Tibial nerve (tissue), 4 donors: ENCODE results near the gene SSTR3.

Experiments used
- EP300 ChIP-seq, 2 donors: sonication (generic); formaldehyde crosslinking; IDR thresholded peaks; one replicate each; pipeline ENCODE4 v1.6.1; 2017; ENCODE audit warnings: antibody characterized with exemption in 2 of 2, mild to moderate bottlenecking in 1 of 2
- POLR2A ChIP-seq, 2 donors: fragments of 450-650 bp; IDR thresholded peaks; one replicate each; pipeline ENCODE4 v1.6.1; 2017; ENCODE audit warnings: antibody characterized with exemption in 2 of 2, mild to moderate bottlenecking in 2 of 2, moderate library complexity in 2 of 2
- TF ChIP-seq, protein P1 (sequence below), 5 experiments: fragments of 200-600 bp in 3 of 5; fragments of 450-650 bp in 2 of 5; sonication (generic) in 3 of 5; IDR thresholded peaks; one replicate each; pipeline ENCODE4 v1.5.1; 2016 to 2019; ENCODE audit warnings: antibody characterized with exemption in 5 of 5, mild to moderate bottlenecking in 3 of 5, moderate library complexity in 2 of 5

DNA sequence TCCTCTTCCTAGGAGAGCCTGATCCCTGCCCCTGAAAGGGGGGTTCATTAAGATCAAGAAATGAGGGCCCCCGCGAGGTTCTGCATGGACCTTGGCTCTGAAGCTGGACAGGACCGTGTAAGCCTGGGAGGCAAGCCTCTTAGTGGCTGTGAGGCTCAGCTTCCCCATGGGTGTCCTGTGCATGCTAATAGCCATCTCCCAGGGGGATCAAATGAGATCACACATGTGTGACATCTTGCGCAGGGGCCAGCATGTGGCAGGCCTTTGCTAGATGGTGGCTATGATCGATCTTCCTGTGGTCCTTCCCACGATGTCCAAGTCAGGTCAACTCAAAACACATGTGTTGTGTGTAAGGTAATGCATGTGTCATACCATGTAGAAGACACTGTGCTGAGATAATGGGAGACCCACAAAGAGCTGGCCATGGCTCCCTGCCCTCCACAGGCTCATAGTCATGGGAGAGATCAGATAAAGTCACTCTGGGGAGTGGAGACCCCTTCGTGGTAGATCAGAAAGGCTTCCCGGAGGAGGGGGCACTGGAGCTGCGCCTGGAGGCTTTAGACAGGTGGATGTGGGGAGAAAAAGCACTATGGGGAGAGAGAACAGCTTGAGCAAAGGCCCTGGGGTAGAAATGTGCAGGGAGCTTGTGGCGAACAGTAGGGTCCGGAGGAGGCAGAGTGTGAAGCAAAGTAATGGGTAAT lies 28.1 kb upstream of the SSTR3 start:
- TF ChIP-seq, protein P1, sequence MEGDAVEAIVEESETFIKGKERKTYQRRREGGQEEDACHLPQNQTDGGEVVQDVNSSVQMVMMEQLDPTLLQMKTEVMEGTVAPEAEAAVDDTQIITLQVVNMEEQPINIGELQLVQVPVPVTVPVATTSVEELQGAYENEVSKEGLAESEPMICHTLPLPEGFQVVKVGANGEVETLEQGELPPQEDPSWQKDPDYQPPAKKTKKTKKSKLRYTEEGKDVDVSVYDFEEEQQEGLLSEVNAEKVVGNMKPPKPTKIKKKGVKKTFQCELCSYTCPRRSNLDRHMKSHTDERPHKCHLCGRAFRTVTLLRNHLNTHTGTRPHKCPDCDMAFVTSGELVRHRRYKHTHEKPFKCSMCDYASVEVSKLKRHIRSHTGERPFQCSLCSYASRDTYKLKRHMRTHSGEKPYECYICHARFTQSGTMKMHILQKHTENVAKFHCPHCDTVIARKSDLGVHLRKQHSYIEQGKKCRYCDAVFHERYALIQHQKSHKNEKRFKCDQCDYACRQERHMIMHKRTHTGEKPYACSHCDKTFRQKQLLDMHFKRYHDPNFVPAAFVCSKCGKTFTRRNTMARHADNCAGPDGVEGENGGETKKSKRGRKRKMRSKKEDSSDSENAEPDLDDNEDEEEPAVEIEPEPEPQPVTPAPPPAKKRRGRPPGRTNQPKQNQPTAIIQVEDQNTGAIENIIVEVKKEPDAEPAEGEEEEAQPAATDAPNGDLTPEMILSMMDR (IDR thresholded peaks at IDR 0.05), result no peak
- TF ChIP-seq POLR2A (IDR thresholded peaks at IDR 0.05) (no peak), EP300 (IDR thresholded peaks at IDR 0.05) (no peak)
